IPS DF 4.7 (cell line): ENCODE results near the gene BRD1.
"Not testable (repeated sequence)": the region's sequence is repeated elsewhere in the genome, so short reads cannot be mapped to it uniquely, and the experiment has no call there.

Source experiments
- DNase-seq: peaks from one replicate; pipeline ENCODE4 v3.0.0-alpha.2; 2013; ENCODE audit warnings: low spot score; ENCODE audit errors: extremely low read depth

Gene BRD1

GRCh38 chr22:49853981-49854831 lies 26.5 kb upstream of the BRD1 start:
- DNase-seq = no peak

GRCh38 chr22:49852898-49853894 lies 25.5 kb upstream of the BRD1 start, which contains the start of gene ZBED4:
ZBED4 (plus strand) TSS chr22:49853844; CDS start chr22:49883663, 29,819 bp downstream.
- peak; percentile 86 for DNase-seq

GRCh38 chr22:49852568-49852897 lies 24.9 kb upstream of the BRD1 start:
- DNase-seq = not testable (repeated sequence)

GRCh38 chr22:49850959-49851802 lies 23.5 kb upstream of the BRD1 start:
- no peak for DNase-seq

GRCh38 chr22:49850021-49850911 lies 22.6 kb upstream of the BRD1 start:
- no peak for DNase-seq

GRCh38 chr22:49849161-49850020 lies 21.7 kb upstream of the BRD1 start:
- DNase-seq = no peak

GRCh38 chr22:49848690-49849160 lies 21.1 kb upstream of the BRD1 start:
- DNase-seq = no peak

GRCh38 chr22:49847751-49848689 lies 20.3 kb upstream of the BRD1 start:
- DNase-seq = no peak

- no peak for DNase-seq
Measured at GRCh38 chr22:49845666-49846459, 18.2 kb upstream of the BRD1 start.

GRCh38 chr22:49845241-49845640 lies 17.6 kb upstream of the BRD1 start:
- DNase-seq = no peak

GRCh38 chr22:49838771-49839717 lies 11.4 kb upstream of the BRD1 start:
- DNase-seq = peak; percentile 11

- DNase-seq = no peak
Measured at GRCh38 chr22:49833340-49834007, 5.8 kb upstream of the BRD1 start.

GRCh38 chr22:49829044-49829853 lies 1.6 kb upstream of the BRD1 start:
- no peak for DNase-seq

GRCh38 chr22:49828599-49828965 lies 909 bp upstream of the BRD1 start:
- DNase-seq = no peak
